Measurements from ENCODE around the gene EML6.

DNA sequence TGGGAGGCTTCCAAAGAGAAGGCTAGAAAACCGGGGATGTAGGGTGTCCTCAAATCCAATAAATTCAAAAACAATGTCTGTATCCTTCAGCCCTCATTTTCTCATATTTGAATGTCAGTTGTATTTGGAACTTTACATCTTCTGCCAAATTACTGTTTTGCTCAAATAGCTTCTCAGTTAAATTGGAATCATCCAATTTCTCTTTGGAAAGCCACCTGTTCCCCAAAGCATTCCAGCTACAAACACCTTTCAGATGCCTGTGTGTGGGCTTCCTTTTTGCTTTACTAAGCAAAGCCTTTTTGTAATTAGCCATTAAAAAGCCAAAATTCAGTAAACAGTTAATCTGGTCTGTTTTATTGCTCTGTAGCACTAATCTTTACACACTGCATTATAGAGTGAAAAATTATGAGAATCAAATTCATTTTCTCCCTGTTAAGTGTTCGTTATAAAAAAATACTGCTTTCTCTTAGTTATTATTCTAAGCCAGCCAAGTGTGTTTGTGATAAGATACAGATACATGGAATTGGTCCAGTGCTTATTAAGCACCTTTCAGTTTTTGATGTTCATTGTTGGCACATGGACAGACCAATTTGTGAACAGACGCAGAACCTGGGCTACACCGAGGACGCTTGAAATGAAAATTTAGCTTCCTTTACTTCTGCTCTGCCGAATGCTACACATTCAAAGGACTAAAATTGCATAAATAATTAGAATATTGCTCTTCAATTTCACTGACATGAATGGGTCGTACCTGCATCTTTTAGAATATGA is 175.2 kb downstream of the EML6 start:
- TF ChIP-seq, protein P1, sequence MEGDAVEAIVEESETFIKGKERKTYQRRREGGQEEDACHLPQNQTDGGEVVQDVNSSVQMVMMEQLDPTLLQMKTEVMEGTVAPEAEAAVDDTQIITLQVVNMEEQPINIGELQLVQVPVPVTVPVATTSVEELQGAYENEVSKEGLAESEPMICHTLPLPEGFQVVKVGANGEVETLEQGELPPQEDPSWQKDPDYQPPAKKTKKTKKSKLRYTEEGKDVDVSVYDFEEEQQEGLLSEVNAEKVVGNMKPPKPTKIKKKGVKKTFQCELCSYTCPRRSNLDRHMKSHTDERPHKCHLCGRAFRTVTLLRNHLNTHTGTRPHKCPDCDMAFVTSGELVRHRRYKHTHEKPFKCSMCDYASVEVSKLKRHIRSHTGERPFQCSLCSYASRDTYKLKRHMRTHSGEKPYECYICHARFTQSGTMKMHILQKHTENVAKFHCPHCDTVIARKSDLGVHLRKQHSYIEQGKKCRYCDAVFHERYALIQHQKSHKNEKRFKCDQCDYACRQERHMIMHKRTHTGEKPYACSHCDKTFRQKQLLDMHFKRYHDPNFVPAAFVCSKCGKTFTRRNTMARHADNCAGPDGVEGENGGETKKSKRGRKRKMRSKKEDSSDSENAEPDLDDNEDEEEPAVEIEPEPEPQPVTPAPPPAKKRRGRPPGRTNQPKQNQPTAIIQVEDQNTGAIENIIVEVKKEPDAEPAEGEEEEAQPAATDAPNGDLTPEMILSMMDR (conservative IDR thresholded peaks at IDR 0.05 in 1 of 2, IDR thresholded peaks at IDR 0.05 in 1 of 2; ENCODE audit: low read depth in 1 of 2, low read length in 2 of 2): no peak
- no peak for TF ChIP-seq EZH2 (IDR thresholded peaks at IDR 0.05; ENCODE audit: low read length, missing control alignments)

Measured in fibroblast of lung (primary cell).